NT2/D1 (cell line): ENCODE data around the gene PPWD1.

ENCODE experiments used
- SUZ12 ChIP-seq: IDR thresholded peaks from 2 replicates; pipeline ENCODE4 v1.6.1; 2011; ENCODE audit not compliant: insufficient read length, insufficient read depth; ENCODE audit errors: extremely low read depth
- ZNF274 ChIP-seq: IDR thresholded peaks from 2 replicates; pipeline ENCODE4 v1.6.1; 2011; ENCODE audit warnings: mild to moderate bottlenecking, low read depth, low read length

- TF ChIP-seq ZNF274 (no peak), SUZ12 (no peak)
Measured at GRCh38 chr5:65563777-65564176, 681 bp downstream of the PPWD1 start.
